GM12878 (cell line): ENCODE results near the gene TRIP6. TPM values are rescaled to one million over a fixed set of nuclear protein-coding genes. Genes with fewer than 3 reads are reported as not detected.

Source experiments
- ATAC-seq: fragments of 200-7000 bp; cut with Tn5 transposase; 3 replicates; pipeline ENCODE4 v1.9.1; 2020; ENCODE audit warnings: mild to moderate bottlenecking, moderate library complexity
- BruUV-seq: library from RNA; stranded (reverse); fragments of 400-500 nt; replicated peaks from 2 replicates; lab custom pipeline; 2021; lab: Mats Ljungman, UMichigan
- CTCF ChIA-PET: fragments of 300-600 bp; sonication (Branson Sonifier 250); formaldehyde crosslinking; extraction: SDS; loops from one replicate; lab custom pipeline; 2021; ENCODE audit warnings: inconsistent platforms; lab: Yijun Ruan, JAX
- POLR2A ChIA-PET: fragments of 350-600 bp; formaldehyde crosslinking; extraction: SDS; loops from one replicate; lab custom pipeline; 2021; ENCODE audit warnings: inconsistent platforms; lab: Charles Lee
- RAD21 ChIA-PET: fragments of 300-600 bp; sonication (Branson Sonifier 250); formaldehyde crosslinking; loops from one replicate; lab custom pipeline; 2023; ENCODE audit warnings: antibody characterized with exemption; ENCODE audit not compliant: unreplicated experiment; lab: Charles Lee
- SMC1A ChIA-PET: fragments of 300-600 bp; sonication (Branson Sonifier 250); formaldehyde crosslinking; loops from one replicate; lab custom pipeline; 2023; ENCODE audit not compliant: unreplicated experiment, uncharacterized antibody; lab: Charles Lee
- DNase-seq: peaks from one replicate; pipeline ENCODE4 v3.0.0-alpha.2; 2011; ENCODE audit warnings: low read depth, low spot score
- FAIRE-seq: peaks from 3 replicates; lab custom pipeline; 2011; peaks lifted over from hg19 to GRCh38; lab: Jason Lieb, UNC
- H2AFZ ChIP-seq: 2 replicates; pipeline ENCODE4 v1.6.0; 2011; ENCODE audit warnings: low read depth, low read length, control low read depth; ENCODE audit not compliant: control insufficient read depth
- H3K27ac ChIP-seq: 2 replicates; pipeline ENCODE4 v1.5.1; 2011; ENCODE audit warnings: control low read depth; ENCODE audit not compliant: control insufficient read depth, insufficient read depth
- H3K27me3 ChIP-seq, 2 experiments: replicated peaks in 1 of 2; 2 replicates each; pipeline versions ENCODE4 v1.6.0 to v1.6.1; 2011; ENCODE audit warnings: low read length in 1 of 2; ENCODE audit not compliant: control insufficient read depth in 2 of 2, insufficient read depth in 2 of 2
- H3K36me3 ChIP-seq, 2 experiments: 2 replicates each; pipeline ENCODE4 v1.5.1; 2011; ENCODE audit warnings: low read length in 1 of 2; ENCODE audit not compliant: control insufficient read depth in 2 of 2, insufficient read depth in 2 of 2
- H3K4me1 ChIP-seq: 2 replicates; pipeline ENCODE4 v1.6.1; 2011; ENCODE audit warnings: mild to moderate bottlenecking, low read length, moderate library complexity, mixed read lengths; ENCODE audit not compliant: control insufficient read depth, insufficient read depth
- H3K4me2 ChIP-seq: 2 replicates; pipeline ENCODE4 v1.6.0; 2011; ENCODE audit warnings: control low read depth; ENCODE audit not compliant: control insufficient read depth, insufficient read depth
- H3K4me3 ChIP-seq: fragments of 200-600 bp; sonication (generic); 2 replicates; pipeline ENCODE4 v1.5.1; 2016
- H3K79me2 ChIP-seq: 2 replicates; pipeline ENCODE4 v1.6.0; 2011; ENCODE audit warnings: low read length; ENCODE audit not compliant: control insufficient read depth, insufficient read depth
- H3K9ac ChIP-seq: 2 replicates; pipeline ENCODE4 v1.8.0; 2011; ENCODE audit warnings: low read length, control low read depth, mixed read lengths; ENCODE audit not compliant: control insufficient read depth, insufficient read depth
- H3K9me3 ChIP-seq: replicated peaks from 3 replicates; pipeline ENCODE4 v1.5.1; 2011; ENCODE audit warnings: mild to moderate bottlenecking, low read length; ENCODE audit not compliant: control insufficient read depth, insufficient read depth
- H4K20me1 ChIP-seq: 2 replicates; pipeline ENCODE4 v1.6.0; 2011; ENCODE audit not compliant: control insufficient read depth, insufficient read depth
- CTCF ChIP-seq, 3 experiments: IDR thresholded peaks in 2 of 3; conservative IDR thresholded peaks in 1 of 3; 2 replicates each; pipeline ENCODE4 v1.5.1; 2011; ENCODE audit warnings: low read depth in 3 of 3, low read length in 3 of 3, mild to moderate bottlenecking in 3 of 3, control low read depth in 2 of 3, moderate library complexity in 2 of 3, inconsistent platforms in 1 of 3, mixed read lengths in 1 of 3; ENCODE audit not compliant: control insufficient read depth in 2 of 3, insufficient read depth in 1 of 3; ENCODE audit errors: extremely low read depth in 1 of 3
- ETV6 ChIP-seq, 2 experiments: fragments of 450-650 bp in 1 of 2; IDR thresholded peaks in 1 of 2; conservative IDR thresholded peaks in 1 of 2; 2 replicates each; pipeline ENCODE4 v1.6.1; 2014; ENCODE audit warnings: antibody characterized with exemption in 1 of 2, borderline replicate concordance in 1 of 2, low read depth in 1 of 2, mild to moderate bottlenecking in 1 of 2, moderate library complexity in 1 of 2
- POLR2AphosphoS5 ChIP-seq: IDR thresholded peaks from 2 replicates; pipeline ENCODE4 v1.6.1; 2011; ENCODE audit warnings: mild to moderate bottlenecking, low read length, inconsistent platforms
- SIN3A ChIP-seq: IDR thresholded peaks from 2 replicates; pipeline ENCODE4 v1.6.1; 2012; ENCODE audit warnings: low read depth, low read length, improper control_type of control experiment
- SMARCA5 ChIP-seq: fragments of 450-650 bp; IDR thresholded peaks from 2 replicates; pipeline ENCODE4 v1.6.1; 2017; ENCODE audit warnings: mild to moderate bottlenecking
- SP1 ChIP-seq: IDR thresholded peaks from one replicate; pipeline ENCODE4 v1.6.1; 2011; ENCODE audit warnings: low read depth, low read length
- SRF ChIP-seq, 2 experiments: IDR thresholded peaks; 2 replicates each; pipeline ENCODE4 v1.6.1; 2011; ENCODE audit warnings: low read depth in 2 of 2, low read length in 2 of 2, mild to moderate bottlenecking in 1 of 2, moderate library complexity in 1 of 2
- SUPT20H ChIP-seq: IDR thresholded peaks from 2 replicates; pipeline ENCODE4 v1.6.1; 2011; ENCODE audit warnings: low read depth, mild to moderate bottlenecking, low read length, moderate library complexity, borderline replicate concordance; ENCODE audit not compliant: control insufficient read depth
- TAF1 ChIP-seq: IDR thresholded peaks from 2 replicates; pipeline ENCODE4 v1.6.1; 2011; ENCODE audit warnings: mild to moderate bottlenecking, low read depth, low read length, borderline replicate concordance
- TARDBP ChIP-seq: IDR thresholded peaks from 2 replicates; pipeline ENCODE4 v1.6.1; 2016; ENCODE audit warnings: borderline replicate concordance
- TCF7 ChIP-seq: IDR thresholded peaks from 2 replicates; pipeline ENCODE4 v1.6.1; 2014; ENCODE audit warnings: antibody characterized with exemption, borderline replicate concordance
- WGBS: methylation state at CpG from one replicate; pipeline ENCODE4 v1.1.6; 2016; ENCODE audit warnings: low lambda C conversion rate; ENCODE audit not compliant: insufficient replicate concordance, insufficient coverage; ENCODE audit errors: missing lambda C conversion rate; 5-methylcytosine and 5-hydroxymethylcytosine counted together
- in situ Hi-C: fragments of 300-500 bp; cut with MboI; formaldehyde crosslinking; loops from 9 replicates; pipeline ENCODE4 v1.14.3; 2018; ENCODE audit warnings: mixed read lengths
- intact Hi-C: fragments of 100-400 bp; cut with micrococcal nuclease; formaldehyde crosslinking; loops from one replicate; pipeline ENCODE4 v1.14.2; 2022; ENCODE audit not compliant: unreplicated experiment
- polyA plus RNA-seq, 11 experiments: library from polyadenylated mRNA; depleted of rRNA in 4 of 11; unstranded in 6 of 11; stranded (reverse) in 5 of 11; fragments of >200 nt; fragmentation: Nextera tagmentation in 4 of 11; fragmentation: Illumina TruSeq in 1 of 11; extraction: Ambion mirVana in 4 of 11; extraction: Trizol in 1 of 11; gene quantifications; 1 replicate in 1 of 11; 2 replicates in 10 of 11; pipeline versions ENCODE4 v1.2.1 to v1.2.3, GENCODE V29; 2011 to 2016; ENCODE audit warnings: inconsistent platforms in 2 of 11, missing spikeins in 2 of 11, low read depth in 1 of 11
- total RNA-seq, 4 experiments: library from RNA; depleted of rRNA in 3 of 4; stranded (reverse); fragments of >200 nt in 3 of 4; fragmentation: Illumina TruSeq in 1 of 4; extraction: Trizol in 1 of 4; gene quantifications; 2 replicates each; pipeline versions ENCODE4 v1.2.1 to v1.2.3, GENCODE V29; 2013 to 2021
- TF ChIP-seq, protein P1 (sequence below): fragments of 450-650 bp; IDR thresholded peaks from 2 replicates; pipeline ENCODE4 v1.6.1; 2017; ENCODE audit warnings: mild to moderate bottlenecking, moderate library complexity
- TF ChIP-seq, protein P2 (sequence below): fragments of 150-350 bp; IDR thresholded peaks from 2 replicates; pipeline ENCODE4 v1.6.1; 2014; ENCODE audit warnings: mild to moderate bottlenecking, low read depth, low read length

The TRIP6 gene
- total and polyA plus RNA-seq, 10 of the 15 experiments (the other 5 are each of a cell fraction or from before 2014, with no cell fraction given) = 2.5 to 47.4 (median 25.5) TPM

DNA sequence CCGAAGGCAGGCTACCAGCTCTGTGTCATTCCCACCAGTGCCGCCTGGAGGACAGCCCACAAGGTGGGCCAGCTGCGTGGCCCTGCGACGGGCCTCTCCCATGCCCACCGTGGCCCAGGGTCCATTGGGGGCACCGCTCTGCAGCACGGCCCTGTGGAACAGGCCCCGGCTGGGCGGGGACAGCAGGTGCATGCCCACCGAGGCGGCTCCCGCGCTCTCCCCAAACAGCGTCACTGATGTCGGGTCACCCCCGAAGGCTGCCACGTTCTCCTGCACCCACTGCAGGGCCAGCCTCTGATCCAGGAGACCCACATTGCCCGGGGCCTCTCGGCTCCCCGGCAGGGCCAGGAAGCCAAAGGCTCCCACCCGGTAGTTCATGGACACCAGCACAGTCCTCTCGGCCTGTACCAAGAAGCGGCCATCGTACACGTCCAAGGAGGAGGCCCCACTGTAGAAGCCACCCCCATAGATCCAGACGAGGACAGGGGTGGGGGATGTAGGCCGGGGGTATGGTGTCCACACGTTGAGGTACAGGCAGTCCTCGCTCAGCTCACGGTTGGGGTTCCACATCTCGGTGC is 26.2 kb downstream of the TRIP6 start:
- H3K4me2 ChIP-seq = no peak overlapping the region
- peaks cover 21% of the 10 kb centered on the region for H3K4me1 ChIP-seq
- in situ Hi-C loops = loop anchor here (5.0 kb wide), 1 partner anchor 164 kb away; no protein-coding TSS in a partner anchor
- FAIRE-seq = no peak
- no peak overlapping the region for H2AFZ ChIP-seq
- no peak overlapping the region for H3K9ac ChIP-seq
- ATAC-seq = no peak
- BruUV-seq = no TSS peak
- H3K79me2 ChIP-seq = peaks cover 11% of the 10 kb centered on the region
- ChIA-PET POLR2A (interaction anchor here (1.0 to 1.1 kb wide), 2 partner anchors 18 to 229 kb away, joined by 3 to 4 read pairs; partner anchors contain the start of gene SRRT), CTCF (interaction anchor here (0.6 to 2.5 kb wide), 6 partner anchors 25 to 245 kb away, joined by 3 to 17 read pairs (median 6); no protein-coding TSS in a partner anchor), SMC1A (no interaction called here), RAD21 (interaction anchor here (1.5 kb wide), 1 partner anchor 41 kb away, joined by 4 read pairs; the partner anchor contains the start of gene SLC12A9)
- no peaks in the 10 kb centered on the region for H4K20me1 ChIP-seq
- H3K4me3 ChIP-seq = no peak overlapping the region
- no peak for DNase-seq
- 76% methylated on average over 32 of the region's 32 CpGs for WGBS
- H3K9me3 ChIP-seq = no peaks in the 10 kb centered on the region
- peaks cover 6 to 7% of the 10 kb centered on the region in 2 experiments for H3K27me3 ChIP-seq
- TF ChIP-seq TAF1 = no peak
- no peak for TF ChIP-seq SIN3A
- no peak for TF ChIP-seq SUPT20H
- TF ChIP-seq TARDBP = no peak
- no peak for TF ChIP-seq TCF7
- TF ChIP-seq CTCF (IDR thresholded peaks at IDR 0.05 in 2 of 3, conservative IDR thresholded peaks at IDR 0.05 in 1 of 3; ENCODE audit: control insufficient read depth in 2 of 3, extremely low read depth in 1 of 3, insufficient read depth in 1 of 3, low read depth in 3 of 3, low read length in 3 of 3) = no peak
- no peak for TF ChIP-seq SMARCA5
- TF ChIP-seq, protein P1, sequence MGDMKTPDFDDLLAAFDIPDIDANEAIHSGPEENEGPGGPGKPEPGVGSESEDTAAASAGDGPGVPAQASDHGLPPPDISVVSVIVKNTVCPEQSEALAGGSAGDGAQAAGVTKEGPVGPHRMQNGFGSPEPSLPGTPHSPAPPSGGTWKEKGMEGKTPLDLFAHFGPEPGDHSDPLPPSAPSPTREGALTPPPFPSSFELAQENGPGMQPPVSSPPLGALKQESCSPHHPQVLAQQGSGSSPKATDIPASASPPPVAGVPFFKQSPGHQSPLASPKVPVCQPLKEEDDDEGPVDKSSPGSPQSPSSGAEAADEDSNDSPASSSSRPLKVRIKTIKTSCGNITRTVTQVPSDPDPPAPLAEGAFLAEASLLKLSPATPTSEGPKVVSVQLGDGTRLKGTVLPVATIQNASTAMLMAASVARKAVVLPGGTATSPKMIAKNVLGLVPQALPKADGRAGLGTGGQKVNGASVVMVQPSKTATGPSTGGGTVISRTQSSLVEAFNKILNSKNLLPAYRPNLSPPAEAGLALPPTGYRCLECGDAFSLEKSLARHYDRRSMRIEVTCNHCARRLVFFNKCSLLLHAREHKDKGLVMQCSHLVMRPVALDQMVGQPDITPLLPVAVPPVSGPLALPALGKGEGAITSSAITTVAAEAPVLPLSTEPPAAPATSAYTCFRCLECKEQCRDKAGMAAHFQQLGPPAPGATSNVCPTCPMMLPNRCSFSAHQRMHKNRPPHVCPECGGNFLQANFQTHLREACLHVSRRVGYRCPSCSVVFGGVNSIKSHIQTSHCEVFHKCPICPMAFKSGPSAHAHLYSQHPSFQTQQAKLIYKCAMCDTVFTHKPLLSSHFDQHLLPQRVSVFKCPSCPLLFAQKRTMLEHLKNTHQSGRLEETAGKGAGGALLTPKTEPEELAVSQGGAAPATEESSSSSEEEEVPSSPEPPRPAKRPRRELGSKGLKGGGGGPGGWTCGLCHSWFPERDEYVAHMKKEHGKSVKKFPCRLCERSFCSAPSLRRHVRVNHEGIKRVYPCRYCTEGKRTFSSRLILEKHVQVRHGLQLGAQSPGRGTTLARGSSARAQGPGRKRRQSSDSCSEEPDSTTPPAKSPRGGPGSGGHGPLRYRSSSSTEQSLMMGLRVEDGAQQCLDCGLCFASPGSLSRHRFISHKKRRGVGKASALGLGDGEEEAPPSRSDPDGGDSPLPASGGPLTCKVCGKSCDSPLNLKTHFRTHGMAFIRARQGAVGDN = no peak
- no peak for TF ChIP-seq ETV6 (conservative IDR thresholded peaks at IDR 0.05 in 1 of 2, IDR thresholded peaks at IDR 0.05 in 1 of 2; ENCODE audit: borderline replicate concordance in 1 of 2, low read depth in 1 of 2)
- no peak for TF ChIP-seq POLR2AphosphoS5
- no peak for TF ChIP-seq SP1
- no peak for TF ChIP-seq SRF (IDR thresholded peaks at IDR 0.05; ENCODE audit: low read depth in 2 of 2, low read length in 2 of 2)
- TF ChIP-seq, protein P2, sequence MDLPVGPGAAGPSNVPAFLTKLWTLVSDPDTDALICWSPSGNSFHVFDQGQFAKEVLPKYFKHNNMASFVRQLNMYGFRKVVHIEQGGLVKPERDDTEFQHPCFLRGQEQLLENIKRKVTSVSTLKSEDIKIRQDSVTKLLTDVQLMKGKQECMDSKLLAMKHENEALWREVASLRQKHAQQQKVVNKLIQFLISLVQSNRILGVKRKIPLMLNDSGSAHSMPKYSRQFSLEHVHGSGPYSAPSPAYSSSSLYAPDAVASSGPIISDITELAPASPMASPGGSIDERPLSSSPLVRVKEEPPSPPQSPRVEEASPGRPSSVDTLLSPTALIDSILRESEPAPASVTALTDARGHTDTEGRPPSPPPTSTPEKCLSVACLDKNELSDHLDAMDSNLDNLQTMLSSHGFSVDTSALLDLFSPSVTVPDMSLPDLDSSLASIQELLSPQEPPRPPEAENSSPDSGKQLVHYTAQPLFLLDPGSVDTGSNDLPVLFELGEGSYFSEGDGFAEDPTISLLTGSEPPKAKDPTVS = no peak
- intact Hi-C loops = loop anchor here (5.0 kb wide), 1 partner anchor 74 kb away; the partner anchor contains the start of gene MUC12
- H3K27ac ChIP-seq = no peak overlapping the region
- peaks cover 1 to 2% of the 10 kb centered on the region in 2 experiments; a peak in 2 of 4 replicates for H3K36me3 ChIP-seq
